Caco-2 (cell line): ENCODE measurements around the gene UBL7. TPM values are rescaled to one million over a fixed set of nuclear protein-coding genes. Genes with fewer than 3 reads are reported as not detected.

Experiments
- BruUV-seq: library from RNA; stranded (reverse); fragments of 400-500 nt; replicated peaks from 2 replicates; lab custom pipeline; 2021; lab: Mats Ljungman, UMichigan
- CTCF ChIA-PET: fragments of 300-600 bp; sonication (Branson Sonifier 250); formaldehyde crosslinking; loops from one replicate; lab custom pipeline; 2022; ENCODE audit warnings: antibody characterized with exemption; lab: Charles Lee
- POLR2A ChIA-PET: fragments of 300-600 bp; sonication (Branson Sonifier 250); formaldehyde crosslinking; loops from one replicate; lab custom pipeline; 2022; ENCODE audit warnings: antibody characterized with exemption; lab: Charles Lee
- DNase-seq, 2 experiments: peaks; one replicate each; pipeline versions ENCODE4 v3.0.0 to v3.0.0-alpha.2; 2020 to 2022
- H3K27me3 ChIP-seq: replicated peaks from 2 replicates; pipeline ENCODE4 v1.6.0; 2011; ENCODE audit warnings: low read length; ENCODE audit not compliant: control insufficient read depth, insufficient read depth
- H3K36me3 ChIP-seq: 2 replicates; pipeline ENCODE4 v1.5.1; 2011; ENCODE audit warnings: low read length; ENCODE audit not compliant: control insufficient read depth, insufficient read depth
- H3K4me1 ChIP-seq: fragments of 250-450 bp; sonication (Bioruptor Pico); 2 replicates; pipeline ENCODE4 v1.5.1; 2020; ENCODE audit warnings: mild to moderate bottlenecking
- H3K4me3 ChIP-seq: 2 replicates; pipeline ENCODE4 v1.5.1; 2011; ENCODE audit warnings: low read depth, mild to moderate bottlenecking, control low read depth, low read length
- H3K9me3 ChIP-seq: fragments of 250-450 bp; sonication (Bioruptor Pico); 2 replicates; pipeline ENCODE4 v1.5.1; 2020; ENCODE audit warnings: mild to moderate bottlenecking, moderate library complexity
- H3K27ac Mint-ChIP-seq: one replicate; pipeline ENCODE4 v1.8.0; 2022; ENCODE audit warnings: mixed read lengths; ENCODE audit not compliant: unreplicated experiment
- H3K27me3 Mint-ChIP-seq: one replicate; pipeline ENCODE4 v1.8.0; 2022; ENCODE audit warnings: mixed read lengths; ENCODE audit not compliant: insufficient read depth, unreplicated experiment
- H3K36me3 Mint-ChIP-seq: one replicate; pipeline ENCODE4 v1.8.0; 2022; ENCODE audit warnings: mild to moderate bottlenecking, mixed read lengths; ENCODE audit not compliant: insufficient read depth, unreplicated experiment
- H3K4me1 Mint-ChIP-seq: one replicate; pipeline ENCODE4 v1.8.0; 2022; ENCODE audit warnings: low read depth, mixed read lengths; ENCODE audit not compliant: unreplicated experiment
- H3K4me3 Mint-ChIP-seq: one replicate; pipeline ENCODE4 v1.8.0; 2022; ENCODE audit warnings: mild to moderate bottlenecking, moderate library complexity, mixed read lengths; ENCODE audit not compliant: unreplicated experiment
- H3K9me3 Mint-ChIP-seq: one replicate; pipeline ENCODE4 v1.8.0; 2022; ENCODE audit warnings: mixed read lengths; ENCODE audit not compliant: unreplicated experiment
- intact Hi-C: fragments of 100-400 bp; cut with micrococcal nuclease; formaldehyde crosslinking; loops from one replicate; pipeline ENCODE4 v1.10.0; 2022; ENCODE audit not compliant: unreplicated experiment
- total RNA-seq: library from RNA; stranded (reverse); gene quantifications from 2 replicates; pipeline ENCODE4 v1.2.3, GENCODE V29; 2022
- TF ChIP-seq, protein P1 (sequence below), 2 experiments: fragments of 200-600 bp in 1 of 2; IDR thresholded peaks; 1 replicate in 1 of 2; 2 replicates in 1 of 2; pipeline versions ENCODE4 v1.5.1 to v1.8.0; 2011 to 2022; ENCODE audit warnings: antibody characterized with exemption in 1 of 2, control low read depth in 1 of 2, inconsistent platforms in 1 of 2, low read depth in 1 of 2, low read length in 1 of 2, mild to moderate bottlenecking in 1 of 2, moderate library complexity in 1 of 2; ENCODE audit not compliant: insufficient read depth in 1 of 2, severe bottlenecking in 1 of 2, unreplicated experiment in 1 of 2

Gene UBL7
- total RNA-seq, 1 experiment from 2014 or later = 34.4 TPM

DNA sequence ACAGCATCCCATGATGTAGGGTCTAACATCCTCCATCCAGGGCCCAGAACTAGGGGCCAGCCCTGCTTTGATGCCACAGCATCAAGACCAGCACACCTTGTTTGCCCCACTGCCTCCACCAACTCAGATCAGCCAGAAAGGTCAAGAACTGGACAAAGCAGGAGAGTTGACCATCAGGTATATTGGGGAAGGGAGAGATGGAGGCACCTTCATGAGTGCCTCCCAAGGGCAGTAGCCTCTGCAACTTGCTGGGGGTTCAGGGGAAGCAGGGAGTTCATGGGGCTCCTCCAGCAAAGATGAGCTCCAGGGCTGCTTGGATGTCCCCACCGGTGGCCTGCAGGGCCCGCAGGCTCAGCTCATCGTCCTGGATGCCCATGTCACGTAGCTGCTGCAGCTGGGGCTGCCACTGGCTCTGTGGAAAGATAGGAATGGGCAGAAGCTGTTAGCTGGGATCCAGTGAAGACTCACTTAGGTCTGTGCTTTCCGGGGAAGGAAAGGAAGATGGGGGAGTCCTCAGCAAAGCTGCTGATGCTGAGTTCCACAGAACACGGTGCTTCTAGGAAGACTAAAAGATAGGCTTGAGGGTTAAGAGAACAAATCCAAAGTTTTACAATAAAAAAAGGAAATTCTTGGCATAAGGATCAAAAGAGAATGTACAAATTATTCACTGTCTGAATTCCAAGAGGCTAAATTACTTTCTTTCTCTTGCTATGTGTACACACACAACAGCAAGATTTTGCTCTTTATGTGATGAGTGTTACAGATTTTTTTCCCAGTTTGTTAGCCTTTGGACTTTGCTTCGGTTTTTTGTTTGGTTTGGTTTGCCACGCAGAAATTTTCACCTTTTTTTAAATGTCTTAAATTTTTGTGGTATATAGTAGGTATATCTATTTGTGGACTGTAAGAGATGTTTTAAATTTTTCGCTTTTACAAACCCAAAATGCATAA, 14.9 kb downstream of the UBL7 start:
- TSS peak; percentile 17 for BruUV-seq
- ChIA-PET POLR2A (interaction anchor here (0.5 to 1.3 kb wide), 3 partner anchors 13 to 95 kb away, joined by 3 to 7 read pairs (median 4); partner anchors contain the start of genes ARID3B and UBL7), CTCF (interaction anchor here (1.2 kb wide), 1 partner anchor 15 kb away, joined by 6 read pairs; the partner anchor contains the start of gene UBL7)
- Mint-ChIP-seq H3K4me1 (peaks cover 56% of the 10 kb centered on the region), H3K4me3 (peak overlapping the region; percentile 32), H3K36me3 (peaks cover 24% of the 10 kb centered on the region), H3K27me3 (no peaks in the 10 kb centered on the region), H3K9me3 (no peaks in the 10 kb centered on the region), H3K27ac (peak overlapping the region; percentile 76)
- peaks cover 67% of the 10 kb centered on the region for H3K4me1 ChIP-seq
- TF ChIP-seq, protein P1, sequence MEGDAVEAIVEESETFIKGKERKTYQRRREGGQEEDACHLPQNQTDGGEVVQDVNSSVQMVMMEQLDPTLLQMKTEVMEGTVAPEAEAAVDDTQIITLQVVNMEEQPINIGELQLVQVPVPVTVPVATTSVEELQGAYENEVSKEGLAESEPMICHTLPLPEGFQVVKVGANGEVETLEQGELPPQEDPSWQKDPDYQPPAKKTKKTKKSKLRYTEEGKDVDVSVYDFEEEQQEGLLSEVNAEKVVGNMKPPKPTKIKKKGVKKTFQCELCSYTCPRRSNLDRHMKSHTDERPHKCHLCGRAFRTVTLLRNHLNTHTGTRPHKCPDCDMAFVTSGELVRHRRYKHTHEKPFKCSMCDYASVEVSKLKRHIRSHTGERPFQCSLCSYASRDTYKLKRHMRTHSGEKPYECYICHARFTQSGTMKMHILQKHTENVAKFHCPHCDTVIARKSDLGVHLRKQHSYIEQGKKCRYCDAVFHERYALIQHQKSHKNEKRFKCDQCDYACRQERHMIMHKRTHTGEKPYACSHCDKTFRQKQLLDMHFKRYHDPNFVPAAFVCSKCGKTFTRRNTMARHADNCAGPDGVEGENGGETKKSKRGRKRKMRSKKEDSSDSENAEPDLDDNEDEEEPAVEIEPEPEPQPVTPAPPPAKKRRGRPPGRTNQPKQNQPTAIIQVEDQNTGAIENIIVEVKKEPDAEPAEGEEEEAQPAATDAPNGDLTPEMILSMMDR (IDR thresholded peaks at IDR 0.05; ENCODE audit: insufficient read depth in 1 of 2, low read depth in 1 of 2, low read length in 1 of 2, severe bottlenecking in 1 of 2, unreplicated experiment in 1 of 2) = no peak
- H3K27me3 ChIP-seq = no peaks in the 10 kb centered on the region
- H3K4me3 ChIP-seq = no peak overlapping the region
- H3K36me3 ChIP-seq = no peaks in the 10 kb centered on the region
- no peak for DNase-seq
- no peaks in the 10 kb centered on the region for H3K9me3 ChIP-seq
- intact Hi-C loops = no loop called here

DNA sequence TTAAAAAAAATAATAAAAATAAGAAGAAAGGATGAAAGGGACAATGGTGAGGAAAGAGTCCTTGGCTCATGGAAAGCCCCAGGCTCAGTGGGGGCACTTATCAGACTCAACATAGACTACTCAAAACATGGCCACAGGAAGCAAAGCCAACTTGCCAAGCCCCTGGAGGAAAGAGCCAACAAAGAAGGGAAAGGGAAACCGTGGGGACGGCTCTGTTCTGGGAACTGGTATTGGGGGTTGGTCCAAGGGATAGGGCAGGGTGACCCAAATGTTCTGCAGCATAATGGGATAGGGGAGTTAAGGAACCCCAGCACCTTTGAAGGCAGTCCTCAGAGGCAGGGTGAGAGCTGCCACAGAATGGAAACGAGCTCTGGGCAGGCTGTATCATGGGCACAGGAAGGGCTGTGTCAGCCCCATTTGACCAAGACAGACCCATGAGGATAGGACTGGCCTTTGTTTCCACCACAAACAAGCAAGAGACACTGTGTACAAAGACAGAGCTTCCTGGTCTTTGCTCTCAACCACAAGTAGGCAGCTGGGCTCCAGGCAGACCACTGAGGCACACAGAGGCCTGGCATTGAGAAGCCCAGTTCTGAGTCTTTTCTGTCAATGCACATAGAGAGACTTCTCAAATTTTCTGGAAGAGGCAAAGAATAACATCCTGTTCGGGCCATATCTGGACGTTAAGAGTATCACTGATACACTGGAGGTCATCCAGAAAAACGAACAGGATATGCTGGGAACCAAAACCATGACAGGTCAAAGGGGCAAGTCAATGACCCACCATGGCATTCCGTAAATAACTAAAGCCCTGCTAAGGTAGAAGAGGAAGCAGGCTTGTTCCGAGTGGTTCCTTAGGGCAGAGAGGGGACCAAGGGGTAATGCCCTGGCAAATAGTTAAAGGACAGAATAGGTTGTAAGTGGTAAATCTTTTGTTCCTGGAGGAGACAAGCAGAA, 16.6 kb downstream of the UBL7 start:
- no TSS peak for BruUV-seq
- ChIA-PET CTCF (interaction anchor here (1.1 kb wide), 1 partner anchor 38 kb away, joined by 5 read pairs; no protein-coding TSS in a partner anchor), POLR2A (interaction anchor here (0.7 to 2.0 kb wide), 3 partner anchors 10 to 153 kb away, joined by 3 to 8 read pairs (median 4); no protein-coding TSS in a partner anchor)
- TF ChIP-seq, protein P1 (IDR thresholded peaks at IDR 0.05; ENCODE audit: insufficient read depth in 1 of 2, low read depth in 1 of 2, low read length in 1 of 2, severe bottlenecking in 1 of 2, unreplicated experiment in 1 of 2) = no peak
- no peak overlapping the region for H3K4me3 ChIP-seq
- Mint-ChIP-seq H3K4me3 (peak overlapping the region; percentile 70), H3K36me3 (peaks cover 19% of the 10 kb centered on the region), H3K4me1 (peaks cover 56% of the 10 kb centered on the region), H3K27ac (peak overlapping the region; percentile 89), H3K9me3 (no peaks in the 10 kb centered on the region), H3K27me3 (no peaks in the 10 kb centered on the region)
- no peaks in the 10 kb centered on the region for H3K27me3 ChIP-seq
- no peaks in the 10 kb centered on the region for H3K36me3 ChIP-seq
- H3K4me1 ChIP-seq = peaks cover 69% of the 10 kb centered on the region
- DNase-seq = no peak
- no peaks in the 10 kb centered on the region for H3K9me3 ChIP-seq
- intact Hi-C loops = loop anchor here (5.0 kb wide), 1 partner anchor 98 kb away; the partner anchor contains the start of gene ARID3B
